Choroid plexus epithelial cell (primary cell): Measurements from ENCODE around the gene DNAH5.

Experiments used
- DNase-seq: peaks from one replicate; pipeline ENCODE4 v3.0.0-alpha.2; 2010; ENCODE audit warnings: low read depth
- H3K4me3 ChIP-seq: 2 replicates; pipeline ENCODE4 v1.5.1; 2011; ENCODE audit warnings: low read depth, mild to moderate bottlenecking, control low read depth, low read length, moderate library complexity
- CTCF ChIP-seq: conservative IDR thresholded peaks from 2 replicates; pipeline ENCODE4 v1.5.1; 2011; ENCODE audit warnings: low read depth, mild to moderate bottlenecking, control low read depth, inconsistent platforms, low read length, moderate library complexity

DNAH5 gene

GRCh38 chr5:13909271-13909670 lies 35.2 kb downstream of the DNAH5 start:
- no peak overlapping the region for H3K4me3 ChIP-seq
- TF ChIP-seq CTCF, result no peak
- DNase-seq, result no peak

GRCh38 chr5:13898569-13898968 lies 45.9 kb downstream of the DNAH5 start:
- TF ChIP-seq CTCF, result no peak
- no peak for DNase-seq
- H3K4me3 ChIP-seq, result no peak overlapping the region

GRCh38 chr5:13878357-13878756 lies 66.1 kb downstream of the DNAH5 start:
- no peak for DNase-seq
- H3K4me3 ChIP-seq, result no peak overlapping the region
- TF ChIP-seq CTCF, result no peak

GRCh38 chr5:13866792-13867191 lies 77.7 kb downstream of the DNAH5 start:
- no peak overlapping the region for H3K4me3 ChIP-seq
- no peak for TF ChIP-seq CTCF
- DNase-seq, result peak; percentile 31

GRCh38 chr5:13865312-13865711 lies 79.2 kb downstream of the DNAH5 start:
- no peak overlapping the region for H3K4me3 ChIP-seq
- DNase-seq, result no peak
- no peak for TF ChIP-seq CTCF

- no peak overlapping the region for H3K4me3 ChIP-seq
- no peak for DNase-seq
- no peak for TF ChIP-seq CTCF
Observed at GRCh38 chr5:13860146-13860545, 84.3 kb downstream of the DNAH5 start.

GRCh38 chr5:13859270-13860065 lies 85.0 kb downstream of the DNAH5 start:
- no peak overlapping the region for H3K4me3 ChIP-seq
- TF ChIP-seq CTCF, result no peak
- DNase-seq, result no peak
